HuH-7 (cell line): ENCODE data around the gene RS1.

Source experiments
- DNase-seq: peaks from one replicate; pipeline ENCODE4 v3.0.0; 2011; ENCODE audit warnings: low spot score

The RS1 gene

DNA sequence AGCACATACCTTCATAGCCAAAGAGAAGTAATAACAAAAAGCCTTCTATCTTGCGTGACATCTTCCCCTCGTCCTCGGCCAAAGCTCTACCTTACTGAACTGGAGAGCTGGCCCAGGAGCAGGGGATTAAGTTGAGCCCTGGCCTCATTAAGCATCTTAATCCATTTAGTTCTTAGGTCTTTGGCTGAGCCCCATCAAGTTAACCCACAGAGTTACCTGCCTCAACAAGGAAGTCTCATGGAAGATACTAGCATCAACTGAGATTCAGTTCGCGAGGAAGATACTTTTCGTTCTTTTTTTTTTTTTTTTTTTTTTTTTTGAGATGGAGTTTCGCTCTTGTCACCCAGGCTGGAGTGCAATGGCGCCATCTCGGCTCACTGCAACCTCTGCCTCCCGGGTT lies at the start of gene RS1:
Gene RS1, minus strand, starts transcription at position 101 of the 400 bp plus-strand sequence. Its CDS starts 40 bp downstream, at position 61.
- DNase-seq, result no peak

DNA sequence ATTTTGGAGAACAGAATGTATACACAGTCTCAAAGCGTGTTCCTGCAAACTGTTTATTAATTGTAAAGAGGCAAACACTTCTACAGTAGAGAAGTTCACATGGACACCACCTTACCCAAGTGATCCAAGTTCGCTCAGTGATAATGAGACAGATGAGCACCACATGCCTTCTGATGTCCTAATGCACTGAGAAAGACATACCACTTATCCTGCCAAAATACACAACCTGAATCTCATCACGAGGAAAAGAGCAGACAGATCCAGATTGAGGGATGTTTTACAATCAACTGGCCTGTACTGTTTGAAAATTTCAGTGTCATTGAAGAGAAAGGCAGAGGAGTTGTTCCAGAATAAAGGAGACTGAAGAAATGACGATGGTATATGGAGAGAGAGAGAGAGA lies 47.9 kb upstream of the RS1 start:
- DNase-seq, result no peak

DNA sequence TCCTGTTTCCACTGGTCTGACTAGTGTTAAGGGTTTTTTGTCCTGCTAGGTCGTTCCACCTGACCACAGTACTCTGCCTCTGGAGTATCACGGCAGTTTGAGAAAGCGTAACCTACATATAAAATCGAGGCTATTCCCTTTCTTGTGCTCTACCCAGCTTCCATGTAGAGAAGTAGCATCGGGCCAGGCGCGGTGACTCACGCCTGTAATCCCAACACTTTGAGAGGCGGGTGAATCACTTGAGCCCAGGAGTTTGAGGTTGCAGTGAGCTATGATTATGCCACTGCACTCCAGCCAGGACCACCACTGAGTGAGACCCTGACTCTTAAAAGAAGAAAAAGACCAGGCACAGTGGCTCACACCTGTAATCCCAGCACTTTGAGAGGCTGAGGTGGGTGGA lies 43.0 kb upstream of the RS1 start:
- DNase-seq, result no peak

DNA sequence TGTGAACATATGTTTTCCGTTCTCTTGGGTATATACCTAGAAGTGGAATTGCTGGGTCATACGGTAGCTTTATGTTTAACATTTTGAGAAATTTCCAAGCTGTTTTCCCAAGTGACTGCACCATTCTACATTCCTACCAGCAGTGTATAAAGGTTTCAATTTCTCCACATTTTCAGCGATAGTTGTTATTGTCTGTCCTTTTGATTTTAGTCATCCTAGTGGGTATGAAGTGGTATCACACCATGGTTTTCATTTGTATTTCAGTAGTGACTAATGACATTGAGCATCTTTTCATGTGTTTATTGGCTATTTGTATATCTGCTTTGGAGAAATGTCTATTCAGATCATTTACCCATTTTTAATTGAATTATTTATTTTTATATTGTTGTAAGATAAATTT lies 37.9 kb upstream of the RS1 start:
- no peak for DNase-seq

DNA sequence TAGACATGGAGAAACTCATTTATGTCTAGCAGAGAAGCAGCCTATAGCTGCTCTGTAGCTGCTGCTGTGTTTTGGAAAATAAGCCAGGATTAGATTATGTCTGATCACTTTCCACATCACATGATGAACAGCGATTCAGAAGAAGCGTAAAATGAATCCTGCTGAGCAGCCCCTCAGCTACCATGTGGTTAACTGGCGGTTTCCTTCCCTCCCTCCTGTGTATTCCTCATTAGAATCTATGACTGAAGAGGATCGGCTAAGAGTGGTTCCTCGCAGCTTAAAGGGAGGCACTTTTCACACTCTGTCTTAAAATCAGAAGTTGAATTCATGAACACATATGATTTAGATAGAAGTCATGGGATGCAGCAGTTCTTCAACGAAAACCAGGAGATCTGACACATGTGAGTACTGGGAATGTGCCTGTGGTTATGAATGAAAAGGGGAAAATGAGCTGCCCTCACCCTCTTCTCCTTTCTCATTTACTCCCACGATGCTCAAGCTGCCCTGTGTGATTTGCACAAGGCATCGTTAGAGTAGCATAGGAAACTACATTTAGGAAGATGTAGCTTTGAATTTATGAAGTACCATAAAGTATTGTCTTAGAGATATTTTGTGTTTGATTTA lies 35.6 kb upstream of the RS1 start, which contains the start of gene PPEF1:
Gene PPEF1, plus strand, starts transcription at position 220 of the 624 bp plus-strand sequence. Its CDS starts 136 bp downstream, at position 356.
- no peak for DNase-seq

DNA sequence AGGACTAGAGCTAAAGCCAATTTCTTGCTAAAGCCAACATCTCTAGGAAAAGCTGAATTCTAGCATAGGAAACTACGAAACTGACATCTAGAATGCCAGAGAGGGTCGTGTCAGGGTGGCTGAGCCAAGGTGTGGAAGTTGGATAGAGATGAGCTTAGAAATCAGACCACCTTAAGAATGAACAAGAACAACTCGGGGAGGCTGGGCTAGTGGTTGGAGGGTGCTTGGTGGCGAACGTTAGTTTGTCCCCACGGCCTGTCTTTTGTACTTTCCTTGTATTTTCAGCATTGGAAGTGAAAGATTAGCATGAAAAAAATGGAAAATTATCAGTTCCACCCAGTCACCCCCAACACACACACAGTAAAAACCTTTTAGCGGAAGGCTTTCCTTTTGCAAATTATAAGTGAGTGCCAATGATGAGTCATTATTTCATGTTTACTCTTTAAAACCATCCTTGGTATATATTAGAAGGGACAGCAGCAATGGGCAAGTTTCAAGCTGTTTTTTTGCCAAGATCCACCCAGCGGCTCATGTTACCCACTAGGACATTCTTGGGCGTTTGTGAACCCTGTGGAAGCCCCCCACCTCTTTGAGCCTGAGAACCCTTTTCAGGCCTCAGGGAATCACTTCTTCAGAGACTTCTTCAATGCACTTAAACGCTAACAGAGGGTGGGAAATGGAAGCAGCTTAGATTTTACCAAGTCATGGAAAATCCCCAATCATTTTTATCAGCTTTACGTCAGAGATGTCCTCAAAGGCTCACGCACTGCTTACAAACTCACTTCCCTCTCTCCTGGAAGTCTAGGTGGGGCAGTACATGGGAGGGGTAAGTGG lies 30.7 kb upstream of the RS1 start:
- no peak for DNase-seq

DNA sequence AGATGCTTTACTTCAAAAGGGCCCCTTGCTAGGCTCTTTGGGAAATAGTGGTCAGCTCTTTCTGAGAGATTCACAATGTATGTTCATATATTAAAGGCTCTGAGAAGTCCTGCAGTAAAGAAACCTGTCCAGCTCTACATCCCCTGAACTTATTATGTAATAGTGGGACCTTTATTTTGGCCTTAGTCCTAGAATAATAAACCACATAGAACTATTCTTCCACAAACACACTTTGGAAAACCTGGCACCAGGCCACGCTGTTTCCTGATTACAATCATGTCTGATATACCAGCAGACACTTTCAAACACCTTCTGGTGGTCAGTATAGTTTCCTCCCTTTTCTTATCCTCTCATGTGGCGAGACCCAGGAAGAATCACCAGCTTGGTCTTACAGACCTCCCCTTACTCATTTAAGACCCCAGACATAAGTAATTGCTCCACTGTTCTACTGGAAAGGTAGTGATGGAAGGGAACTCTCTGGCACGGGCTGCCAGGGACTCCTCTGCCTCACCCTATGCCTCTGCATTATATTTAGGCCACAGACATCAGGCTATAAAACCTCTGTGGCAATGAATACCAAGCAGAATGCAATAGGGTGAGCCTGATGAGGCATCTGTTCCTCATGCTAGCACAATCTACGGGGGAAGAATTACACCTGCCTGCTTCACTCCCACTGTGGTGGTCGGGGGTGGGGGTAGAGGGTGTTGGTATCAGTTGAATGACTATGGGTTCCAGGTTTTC lies 29.9 kb upstream of the RS1 start:
- DNase-seq, result no peak

DNA sequence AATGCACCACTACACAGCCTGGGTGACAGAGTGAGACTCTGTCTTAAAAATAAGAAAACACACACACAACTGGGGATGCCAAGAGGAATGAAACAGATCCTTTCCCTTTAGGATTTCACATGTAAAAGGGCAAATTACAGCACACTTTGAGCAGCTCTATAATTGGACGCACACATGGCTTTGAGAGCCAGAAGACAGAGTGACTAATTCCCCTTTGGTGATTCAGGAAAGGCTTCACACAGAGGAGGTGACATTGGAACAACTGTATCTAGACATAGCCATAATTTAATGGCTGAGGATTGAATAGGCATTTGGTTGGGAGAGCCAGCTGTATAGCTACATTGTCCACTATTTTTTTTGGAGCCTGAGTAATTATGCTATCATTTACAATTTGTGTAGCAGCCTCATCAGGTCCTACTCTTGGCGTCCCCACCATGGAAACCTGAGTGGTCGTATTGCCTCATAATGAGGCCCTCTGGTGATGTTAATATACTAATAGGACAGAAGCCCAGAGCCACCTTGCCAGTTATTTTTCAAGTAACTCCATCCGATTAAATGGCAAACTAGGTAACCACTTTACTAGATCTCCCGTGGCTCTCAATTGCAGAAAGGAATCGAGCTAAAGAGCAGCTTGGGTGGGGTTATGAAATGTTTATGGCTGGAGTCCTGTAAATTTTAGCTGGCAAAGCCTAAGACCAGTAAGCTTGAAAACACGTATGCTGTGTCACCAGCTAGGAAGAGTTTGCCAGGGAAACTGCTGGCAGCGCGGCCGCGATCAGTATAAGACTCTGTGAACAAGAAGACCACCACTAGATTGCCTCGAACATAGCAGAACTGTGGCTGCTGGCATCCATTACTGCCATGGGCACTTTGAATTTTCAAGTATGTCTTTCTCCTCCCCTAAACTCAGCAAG lies 27.1 kb upstream of the RS1 start:
- DNase-seq, result no peak

DNA sequence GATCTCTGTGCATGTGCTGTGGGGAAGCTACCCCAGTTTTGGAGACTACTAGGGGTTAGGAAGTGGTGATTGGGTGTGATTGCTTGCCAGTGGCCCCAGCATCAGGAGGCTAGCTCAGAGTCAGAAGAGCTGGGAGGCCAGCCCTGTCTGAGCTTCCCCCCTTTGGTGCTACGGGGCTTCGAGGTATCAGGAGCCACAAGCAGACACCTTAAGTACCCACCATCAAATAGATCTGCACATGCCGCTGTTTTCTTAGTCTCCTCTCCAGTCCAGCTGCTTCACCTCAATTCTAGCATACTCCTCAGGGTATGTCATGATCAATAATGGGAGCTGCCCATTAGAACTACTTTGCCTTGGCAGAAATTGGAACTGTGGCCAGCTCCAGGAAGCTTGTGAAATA lies 24.7 kb upstream of the RS1 start:
- DNase-seq, result no peak

DNA sequence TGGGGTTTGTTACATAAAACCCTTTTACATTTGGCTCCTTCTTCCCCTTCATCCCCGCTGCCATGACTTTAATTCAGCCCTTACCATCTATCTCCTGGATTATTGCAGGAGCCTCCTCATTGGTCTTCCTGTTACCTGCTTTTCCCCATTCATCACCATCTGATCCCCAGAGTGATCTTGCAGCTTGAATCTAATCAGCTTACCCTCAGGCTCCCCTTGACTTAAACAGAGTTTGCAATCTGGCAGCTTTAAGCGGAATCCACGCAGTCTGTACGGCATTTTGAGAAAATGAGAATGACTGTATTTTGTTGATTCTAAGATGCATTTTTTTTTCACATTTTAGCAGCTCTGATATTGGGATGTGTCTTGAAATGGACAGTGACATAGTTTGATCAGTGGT lies 20.6 kb upstream of the RS1 start:
- no peak for DNase-seq

DNA sequence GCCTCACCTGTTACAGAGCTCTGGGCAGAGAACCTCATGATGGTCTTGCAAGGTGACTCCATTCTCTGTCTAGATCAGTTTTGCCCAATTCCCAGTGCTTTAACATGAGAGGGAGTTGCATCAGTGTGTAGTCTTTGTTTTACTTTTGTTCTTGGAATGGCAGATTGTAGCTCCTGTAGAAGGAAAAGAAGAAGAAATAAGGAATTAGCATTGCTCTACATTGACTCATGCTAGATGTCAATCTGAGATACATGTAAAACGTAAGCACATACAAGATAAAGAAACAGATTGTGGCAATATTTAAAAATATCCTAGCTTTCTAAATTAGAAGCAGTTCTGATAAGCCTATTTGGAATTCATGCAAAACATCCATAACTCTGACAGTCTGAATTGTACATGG lies 19.5 kb upstream of the RS1 start:
- no peak for DNase-seq

DNA sequence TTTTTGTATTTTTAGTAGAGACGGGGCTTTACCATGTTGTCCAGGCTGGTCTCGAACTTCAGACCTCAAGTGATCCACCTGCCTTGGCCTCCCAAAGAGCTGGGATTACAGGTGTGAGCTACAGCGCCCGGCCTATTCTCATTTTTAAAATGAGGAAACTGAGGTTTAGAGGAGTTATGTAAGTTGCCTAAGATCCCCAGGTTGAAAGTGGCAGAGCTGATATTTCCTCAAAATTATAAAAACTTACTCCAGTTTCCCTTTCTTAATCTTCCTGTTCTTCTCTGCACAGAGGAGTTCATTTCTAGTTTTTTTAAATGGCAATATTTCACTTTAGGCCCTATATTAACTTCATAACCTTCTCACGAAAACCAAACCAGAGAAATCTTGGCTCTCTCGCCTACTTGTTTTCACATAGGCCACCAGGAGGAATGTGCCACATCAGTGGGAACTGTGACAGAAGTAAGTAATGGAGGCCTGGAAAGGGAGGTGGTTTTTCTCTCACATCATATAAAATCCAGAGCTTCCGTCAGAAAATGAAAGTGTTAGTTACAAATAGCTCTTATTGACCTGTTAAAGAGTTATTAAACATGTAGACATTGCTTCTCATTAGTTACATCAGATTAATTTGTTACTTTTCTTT lies 16.1 kb upstream of the RS1 start:
- DNase-seq, result no peak

DNA sequence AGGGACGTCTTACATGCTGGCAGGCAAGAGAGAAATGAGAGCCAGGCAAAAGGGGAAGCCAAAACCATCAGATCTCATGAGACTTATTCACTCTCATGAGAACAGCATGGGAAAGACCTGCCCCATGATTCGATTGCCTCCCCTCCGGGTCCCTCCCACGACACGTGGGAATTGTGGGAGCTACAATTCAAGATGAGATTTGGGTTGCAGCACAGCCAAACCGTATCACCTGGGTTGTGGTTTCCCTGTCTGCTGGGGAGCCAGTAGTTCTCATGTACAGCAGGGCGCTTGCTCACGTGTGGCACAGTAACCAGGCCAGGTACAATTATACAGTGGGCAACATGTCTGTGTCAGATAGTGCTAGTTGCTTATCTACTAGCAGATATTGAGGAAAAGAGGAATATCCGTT lies 11.1 kb upstream of the RS1 start:
- DNase-seq, result no peak

DNA sequence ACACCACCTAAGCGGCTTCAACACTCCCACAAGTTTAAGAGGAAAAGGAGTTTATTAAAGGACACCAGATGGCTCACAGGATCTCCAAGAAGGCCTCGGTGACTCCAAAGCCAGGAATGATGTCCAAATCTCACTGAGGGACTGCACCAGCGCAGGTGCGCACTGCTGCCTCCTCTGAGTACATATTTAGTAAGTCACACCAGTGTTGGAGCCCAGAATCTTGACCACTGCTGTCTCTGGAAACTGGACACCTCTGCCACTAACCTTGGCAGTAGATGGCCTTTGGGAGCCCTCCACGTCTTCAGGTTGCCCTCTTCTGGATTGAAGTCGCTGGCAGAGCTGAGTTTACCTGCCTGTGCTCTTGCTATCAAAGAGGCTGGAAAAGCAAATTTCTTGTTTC lies 10.1 kb upstream of the RS1 start:
- DNase-seq, result no peak

DNA sequence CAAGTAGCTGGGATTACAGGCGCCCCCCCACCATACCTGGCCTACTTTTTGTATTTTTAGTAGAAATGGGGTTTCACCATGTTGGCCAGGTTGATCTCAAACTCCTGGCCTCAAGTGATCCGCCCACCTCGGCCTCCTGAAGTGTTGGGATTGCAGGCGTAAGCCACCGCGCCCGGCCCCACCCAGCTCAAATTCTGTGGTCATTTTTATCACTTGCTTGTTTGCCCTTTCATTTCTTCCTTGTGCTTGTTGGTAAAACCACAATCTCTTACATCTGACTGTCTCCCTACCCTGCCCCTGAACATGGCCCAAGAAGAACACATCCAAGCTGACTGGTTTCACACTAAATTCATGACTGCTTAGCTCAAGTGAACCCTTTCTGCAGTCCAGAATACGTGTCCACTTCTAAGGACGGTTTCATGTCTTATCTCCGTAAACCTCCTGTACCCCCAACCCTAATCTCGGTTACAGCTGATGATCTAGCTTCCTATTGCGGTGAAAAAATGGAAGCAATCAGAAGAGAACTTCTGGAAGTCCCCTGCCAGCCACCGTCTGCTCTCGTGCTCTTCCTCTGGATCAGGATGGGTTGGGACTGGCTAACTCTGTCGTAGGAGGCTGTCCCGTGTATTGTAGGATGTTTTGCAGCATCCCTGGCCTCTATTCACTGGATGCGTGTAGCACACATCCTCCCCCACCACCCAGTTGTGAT lies 5.4 kb upstream of the RS1 start:
- no peak for DNase-seq

DNA sequence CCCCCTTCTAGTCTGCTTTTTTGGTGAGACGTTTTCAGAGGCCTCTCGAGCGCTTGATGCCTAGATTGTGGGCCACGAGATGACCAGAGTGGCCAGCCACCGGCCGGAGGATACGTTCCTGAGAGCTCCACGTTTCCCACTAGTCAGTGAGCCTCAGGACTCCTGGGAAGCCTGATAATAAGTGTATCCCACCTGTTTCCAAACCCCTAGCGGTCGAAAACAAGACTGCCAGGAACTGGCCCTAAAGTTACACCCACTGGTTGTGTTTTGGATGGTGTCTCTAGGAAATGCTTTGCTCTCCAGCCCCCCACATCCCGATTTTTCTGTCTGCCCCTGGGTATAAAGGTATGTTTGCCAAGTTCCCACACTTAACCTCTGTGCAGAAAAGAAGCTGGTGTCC lies 4.6 kb upstream of the RS1 start:
- DNase-seq, result peak; percentile 75

DNA sequence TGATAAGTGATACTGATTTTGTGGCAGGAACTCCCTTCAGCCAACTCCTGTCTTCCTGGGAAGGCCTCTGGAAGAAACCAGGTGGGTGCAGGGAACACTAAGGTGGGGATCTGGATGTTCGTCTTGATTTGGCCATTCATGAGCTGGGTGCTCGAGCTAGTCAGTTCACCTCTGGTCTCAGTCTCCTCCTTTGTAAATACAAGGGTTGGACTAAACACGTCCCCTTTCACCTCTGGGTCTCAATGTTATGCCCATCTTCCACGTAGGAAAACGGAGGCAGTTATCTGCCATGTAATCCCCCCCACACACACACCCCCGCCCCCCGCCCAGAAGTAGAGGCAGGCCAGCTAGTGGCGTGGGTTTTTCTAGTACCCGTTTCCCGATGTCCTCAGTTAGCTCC lies 4.1 kb upstream of the RS1 start:
- no peak for DNase-seq

DNA sequence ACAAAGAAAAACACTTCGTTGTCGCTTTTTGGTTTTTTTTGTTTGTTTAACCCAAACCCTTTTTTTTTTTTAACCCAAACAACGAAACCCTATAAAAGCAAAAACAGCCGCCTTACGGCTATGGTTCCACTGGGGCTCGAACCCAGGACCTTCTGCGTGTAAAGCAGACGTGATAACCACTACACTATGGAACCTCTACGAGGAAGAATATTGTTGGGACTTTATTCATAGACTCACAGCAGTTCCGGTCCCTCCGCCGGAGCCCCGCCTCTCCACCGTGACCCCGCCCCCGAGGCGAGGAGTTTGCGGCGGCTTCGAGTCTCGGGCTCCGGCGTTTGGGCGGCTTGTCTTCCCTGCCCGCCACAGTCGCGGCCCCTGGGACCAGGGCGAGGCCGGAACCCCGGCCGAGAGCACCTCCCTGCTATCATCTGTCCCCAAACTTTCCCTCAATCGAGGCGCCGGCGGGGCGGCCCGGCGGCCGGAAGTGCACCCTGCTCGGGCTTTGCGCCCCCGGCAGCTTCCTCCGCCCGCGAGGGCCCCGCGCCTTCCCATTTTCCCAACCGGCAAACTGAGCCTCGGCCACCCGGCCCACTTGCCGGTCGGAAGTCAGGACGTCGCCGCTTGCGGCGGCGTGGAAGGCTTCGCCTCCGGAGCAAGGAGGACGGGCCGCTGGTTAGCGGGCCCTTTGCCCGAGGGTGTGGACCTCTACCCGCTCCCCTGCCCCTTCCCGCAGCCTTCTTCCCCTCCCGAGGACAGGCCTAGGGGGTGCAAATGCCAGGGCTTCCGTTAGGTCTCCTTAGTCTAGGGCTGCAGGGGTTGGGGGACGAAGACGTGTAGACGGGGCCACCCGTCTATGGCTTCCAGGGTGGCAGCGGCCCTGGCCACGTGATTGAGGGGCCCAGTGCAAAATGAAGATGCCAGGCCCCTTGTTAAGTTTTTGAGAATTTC lies 3.2 kb upstream of the RS1 start:
- DNase-seq, result peak; percentile 28

DNA sequence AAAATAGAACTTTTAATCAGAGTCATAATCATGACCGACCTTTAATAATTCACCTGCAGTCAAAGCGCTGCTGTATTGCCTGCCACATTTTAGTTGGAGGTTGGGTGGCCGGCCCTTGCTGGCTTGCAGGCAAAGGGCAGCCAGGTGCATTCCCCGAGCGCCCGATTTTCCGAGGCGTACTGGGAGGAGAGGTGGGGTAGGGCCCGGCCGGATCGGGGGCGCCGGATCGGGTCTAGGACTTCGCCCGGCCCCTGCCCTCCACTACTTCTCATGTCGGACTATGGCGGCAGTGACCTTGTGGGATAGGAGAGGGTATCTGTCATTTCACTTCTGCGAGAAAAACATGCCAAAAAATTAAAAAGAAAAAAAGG lies 2.5 kb upstream of the RS1 start:
- DNase-seq, result peak; percentile 15
